WI38 (cell line): ENCODE results near the gene BPIFB4.

ENCODE experiments used
- H3K4me3 ChIP-seq: 2 replicates; pipeline ENCODE4 v1.5.1; 2011; ENCODE audit warnings: low read depth, mild to moderate bottlenecking, control low read depth, low read length
- CTCF ChIP-seq: IDR thresholded peaks from 2 replicates; pipeline ENCODE4 v1.5.1; 2012; ENCODE audit warnings: low read depth, mild to moderate bottlenecking, control low read depth, low read length

BPIFB4 gene

GRCh38 chr20:33086052-33086722 is 6.7 kb downstream of the BPIFB4 start:
- TF ChIP-seq CTCF: no peak
- H3K4me3 ChIP-seq: no peak overlapping the region

GRCh38 chr20:33091147-33091546 is 11.7 kb downstream of the BPIFB4 start:
- no peak for TF ChIP-seq CTCF
- no peak overlapping the region for H3K4me3 ChIP-seq

- no peak for TF ChIP-seq CTCF
- no peak overlapping the region for H3K4me3 ChIP-seq
These were observed 12.2 kb downstream of the BPIFB4 start for GRCh38 chr20:33091693-33092092.

GRCh38 chr20:33092361-33092760 is 12.9 kb downstream of the BPIFB4 start:
- TF ChIP-seq CTCF: no peak
- H3K4me3 ChIP-seq: no peak overlapping the region

GRCh38 chr20:33093074-33093473 is 13.6 kb downstream of the BPIFB4 start:
- H3K4me3 ChIP-seq: no peak overlapping the region
- no peak for TF ChIP-seq CTCF

GRCh38 chr20:33093582-33093981 is 14.1 kb downstream of the BPIFB4 start:
- TF ChIP-seq CTCF: no peak

GRCh38 chr20:33095249-33095648 is 15.8 kb downstream of the BPIFB4 start:
- no peak for TF ChIP-seq CTCF
- H3K4me3 ChIP-seq: no peak overlapping the region

More at GRCh38 chr20:33093582-33093981, 14.1 kb downstream of the BPIFB4 start:
- no peak overlapping the region for H3K4me3 ChIP-seq
